ENCODE results near the gene RSPO4.

GRCh38 chr20:998231-998830 lies 3.8 kb downstream of the RSPO4 start:
- no peak for TF ChIP-seq EZH2 (IDR thresholded peaks at IDR 0.05; ENCODE audit: low read length)
- TF ChIP-seq, protein P1, sequence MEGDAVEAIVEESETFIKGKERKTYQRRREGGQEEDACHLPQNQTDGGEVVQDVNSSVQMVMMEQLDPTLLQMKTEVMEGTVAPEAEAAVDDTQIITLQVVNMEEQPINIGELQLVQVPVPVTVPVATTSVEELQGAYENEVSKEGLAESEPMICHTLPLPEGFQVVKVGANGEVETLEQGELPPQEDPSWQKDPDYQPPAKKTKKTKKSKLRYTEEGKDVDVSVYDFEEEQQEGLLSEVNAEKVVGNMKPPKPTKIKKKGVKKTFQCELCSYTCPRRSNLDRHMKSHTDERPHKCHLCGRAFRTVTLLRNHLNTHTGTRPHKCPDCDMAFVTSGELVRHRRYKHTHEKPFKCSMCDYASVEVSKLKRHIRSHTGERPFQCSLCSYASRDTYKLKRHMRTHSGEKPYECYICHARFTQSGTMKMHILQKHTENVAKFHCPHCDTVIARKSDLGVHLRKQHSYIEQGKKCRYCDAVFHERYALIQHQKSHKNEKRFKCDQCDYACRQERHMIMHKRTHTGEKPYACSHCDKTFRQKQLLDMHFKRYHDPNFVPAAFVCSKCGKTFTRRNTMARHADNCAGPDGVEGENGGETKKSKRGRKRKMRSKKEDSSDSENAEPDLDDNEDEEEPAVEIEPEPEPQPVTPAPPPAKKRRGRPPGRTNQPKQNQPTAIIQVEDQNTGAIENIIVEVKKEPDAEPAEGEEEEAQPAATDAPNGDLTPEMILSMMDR (optimal IDR thresholded peaks at IDR 0.05 in 1 of 3, IDR thresholded peaks at IDR 0.05 in 1 of 3, conservative IDR thresholded peaks at IDR 0.05 in 1 of 3; ENCODE audit: extremely low read depth in 1 of 3, insufficient read depth in 2 of 3, low read length in 3 of 3), result no peak

Data from keratinocyte (primary cell).